CD4-positive, CD25-positive, alpha-beta regulatory T cell (primary cell): ENCODE measurements around the gene MKRN1. TPM values are rescaled to one million over a fixed set of nuclear protein-coding genes. Genes with fewer than 3 reads are reported as not detected.

ENCODE experiments used
- ATAC-seq, 2 donors: fragments of 150-1000 bp; cut with Tn5 transposase; one replicate each; pipeline ENCODE4 v1.10.0; 2021; ENCODE audit warnings: low read depth in 2 of 2, moderate number of reproducible peaks in 2 of 2, moderate library complexity in 1 of 2
- DNase-seq, 3 donors: peaks; one replicate each; pipeline versions ENCODE4 v3.0.0 to v3.0.0-alpha.2; 2012 to 2022; ENCODE audit warnings: mixed read lengths in 1 of 3
- H3K27ac ChIP-seq: one replicate; pipeline ENCODE4 v1.7.0; 2013; ENCODE audit warnings: mild to moderate bottlenecking, low read length; ENCODE audit not compliant: insufficient read depth, poor library complexity, severe bottlenecking
- H3K27me3 ChIP-seq: one replicate; pipeline ENCODE4 v1.7.0; 2013; ENCODE audit warnings: low read length; ENCODE audit not compliant: control insufficient read depth, insufficient read depth
- H3K36me3 ChIP-seq: one replicate; pipeline ENCODE4 v1.7.0; 2013; ENCODE audit warnings: mild to moderate bottlenecking, low read length, moderate library complexity; ENCODE audit not compliant: control insufficient read depth, insufficient read depth
- H3K4me1 ChIP-seq: 2 replicates; pipeline ENCODE4 v1.7.0; 2013; ENCODE audit warnings: mild to moderate bottlenecking, low read length; ENCODE audit not compliant: insufficient read depth, control insufficient read depth, poor library complexity, severe bottlenecking
- H3K4me3 ChIP-seq: one replicate; pipeline ENCODE4 v1.7.0; 2013; ENCODE audit warnings: low read depth, mild to moderate bottlenecking, low read length, moderate library complexity
- H3K9me3 ChIP-seq, 2 experiments: 1 replicate in 1 of 2; 2 replicates in 1 of 2; pipeline ENCODE4 v1.7.0; 2013; ENCODE audit warnings: low read length in 2 of 2, mild to moderate bottlenecking in 1 of 2, moderate library complexity in 1 of 2; ENCODE audit not compliant: control insufficient read depth in 2 of 2
- H3K27ac Mint-ChIP-seq, 3 donors: one replicate each; pipeline ENCODE4 v1.8.0; 2020 to 2022; ENCODE audit warnings: mild to moderate bottlenecking in 3 of 3, mixed read lengths in 3 of 3, moderate library complexity in 2 of 3
- H3K27me3 Mint-ChIP-seq: one replicate; pipeline ENCODE4 v1.8.0; 2022; ENCODE audit warnings: mild to moderate bottlenecking, mixed read lengths
- H3K36me3 Mint-ChIP-seq: one replicate; pipeline ENCODE4 v1.8.0; 2020; ENCODE audit warnings: mixed read lengths
- H3K4me1 Mint-ChIP-seq, 4 donors: one replicate each; pipeline ENCODE4 v1.8.0; 2020 to 2022; ENCODE audit warnings: mixed read lengths in 4 of 4, mild to moderate bottlenecking in 1 of 4
- H3K4me3 Mint-ChIP-seq, 4 donors: one replicate each; pipeline ENCODE4 v1.8.0; 2020 to 2022; ENCODE audit warnings: mild to moderate bottlenecking in 4 of 4, mixed read lengths in 4 of 4, moderate library complexity in 3 of 4
- H3K9me3 Mint-ChIP-seq, 7 donors: one replicate each; pipeline ENCODE4 v1.8.0; 2020 to 2022; ENCODE audit warnings: mixed read lengths in 7 of 7, mild to moderate bottlenecking in 3 of 7, moderate library complexity in 2 of 7
- polyA plus RNA-seq, 4 donors: library from polyadenylated mRNA; unstranded; fragments of 300-500 nt; fragmentation: Illumina TruSeq; gene quantifications; one replicate each; pipeline ENCODE4 v1.2.3, GENCODE V29; 2021
- total RNA-seq: library from RNA; stranded (reverse); gene quantifications from one replicate; pipeline ENCODE4 v1.2.3, GENCODE V29; 2022

Gene MKRN1
- total and polyA plus RNA-seq, 5 donors from 2014 or later, result 127 to 166 (median 152) TPM

GRCh38 chr7:140497241-140497769 lies 18.0 kb upstream of the MKRN1 start:
- H3K4me1 ChIP-seq, result no peaks in the 10 kb centered on the region
- DNase-seq (no peak), ATAC-seq (no peak)
- no peak overlapping the region for H3K4me3 ChIP-seq
- Mint-ChIP-seq H3K27me3 (peaks cover 5% of the 10 kb centered on the region), H3K36me3 (no peaks in the 10 kb centered on the region), H3K27ac (no peak overlapping the region), H3K9me3 (no peaks in the 10 kb centered on the region), H3K4me1 (peaks cover 0 to 6% (median 2%) of the 10 kb centered on the region in 4 donors), H3K4me3 (no peak overlapping the region)
- H3K9me3 ChIP-seq, result no peaks in the 10 kb centered on the region
- H3K27me3 ChIP-seq, result no peaks in the 10 kb centered on the region
- no peak overlapping the region for H3K27ac ChIP-seq
- no peaks in the 10 kb centered on the region for H3K36me3 ChIP-seq

- no peak for DNase-seq
- Histone ChIP-seq H3K27ac (no peak overlapping the region), H3K27me3 (no peaks in the 10 kb centered on the region), H3K4me1 (no peaks in the 10 kb centered on the region), H3K36me3 (no peaks in the 10 kb centered on the region), H3K4me3 (no peak overlapping the region), H3K9me3 (no peaks in the 10 kb centered on the region)
- Mint-ChIP-seq H3K4me3 (no peak overlapping the region), H3K36me3 (no peaks in the 10 kb centered on the region), H3K27me3 (peaks cover 5% of the 10 kb centered on the region), H3K9me3 (no peaks in the 10 kb centered on the region), H3K4me1 (peaks cover 0 to 6% (median 2%) of the 10 kb centered on the region in 4 donors), H3K27ac (no peak overlapping the region)
- no peak for ATAC-seq
Observed at GRCh38 chr7:140495514-140496097, 16.3 kb upstream of the MKRN1 start.

- DNase-seq, result no peak
- no peak for ATAC-seq
Observed at GRCh38 chr7:140494867-140495266, 15.6 kb upstream of the MKRN1 start.

GRCh38 chr7:140489026-140489359 lies 9.7 kb upstream of the MKRN1 start:
- Mint-ChIP-seq H3K36me3 (no peaks in the 10 kb centered on the region), H3K4me3 (no peak overlapping the region), H3K9me3 (no peaks in the 10 kb centered on the region), H3K27ac (no peak overlapping the region), H3K27me3 (peaks cover 12% of the 10 kb centered on the region), H3K4me1 (peaks cover 0 to 6% (median 2%) of the 10 kb centered on the region in 4 donors)
- no peak overlapping the region for H3K27ac ChIP-seq
- H3K27me3 ChIP-seq, result no peaks in the 10 kb centered on the region
- DNase-seq (no peak), ATAC-seq (no peak)
- H3K36me3 ChIP-seq, result no peaks in the 10 kb centered on the region
- H3K4me1 ChIP-seq, result no peaks in the 10 kb centered on the region
- H3K9me3 ChIP-seq, result no peaks in the 10 kb centered on the region
- no peak overlapping the region for H3K4me3 ChIP-seq

More at GRCh38 chr7:140494867-140495266, 15.6 kb upstream of the MKRN1 start:
- H3K9me3 Mint-ChIP-seq, result no peaks in the 10 kb centered on the region
- H3K27me3 Mint-ChIP-seq, result peaks cover 5% of the 10 kb centered on the region
- no peak overlapping the region for H3K27ac ChIP-seq
- H3K4me1 Mint-ChIP-seq, result peaks cover 0 to 6% (median 2%) of the 10 kb centered on the region in 4 donors
- H3K36me3 ChIP-seq, result no peaks in the 10 kb centered on the region
- no peaks in the 10 kb centered on the region for H3K36me3 Mint-ChIP-seq
- H3K9me3 ChIP-seq, result no peaks in the 10 kb centered on the region
- H3K27me3 ChIP-seq, result no peaks in the 10 kb centered on the region
- H3K27ac Mint-ChIP-seq, result no peak overlapping the region
- H3K4me3 ChIP-seq, result no peak overlapping the region
- no peaks in the 10 kb centered on the region for H3K4me1 ChIP-seq
- no peak overlapping the region for H3K4me3 Mint-ChIP-seq

GRCh38 chr7:140485500-140486265 lies 6.4 kb upstream of the MKRN1 start:
- no peaks in the 10 kb centered on the region for H3K36me3 ChIP-seq

GRCh38 chr7:140484951-140485499 lies 5.7 kb upstream of the MKRN1 start:
- Mint-ChIP-seq H3K36me3 (no peaks in the 10 kb centered on the region), H3K27ac (peak overlapping the region in 1 of 3 donors; percentile 41)
- no peak for ATAC-seq

More at GRCh38 chr7:140485500-140486265, 6.4 kb upstream of the MKRN1 start:
- H3K4me3 ChIP-seq, result no peak overlapping the region
- no peak for ATAC-seq
- no peaks in the 10 kb centered on the region for H3K9me3 ChIP-seq
- peaks cover 7% of the 10 kb centered on the region for H3K27me3 Mint-ChIP-seq
- no peaks in the 10 kb centered on the region for H3K4me1 ChIP-seq
- DNase-seq, result peak in 1 of 3 donors; percentile 12
- H3K27ac Mint-ChIP-seq, result peak overlapping the region in 1 of 3 donors; percentile 41
- no peaks in the 10 kb centered on the region for H3K4me1 Mint-ChIP-seq
- no peaks in the 10 kb centered on the region for H3K9me3 Mint-ChIP-seq
- H3K27me3 ChIP-seq, result no peaks in the 10 kb centered on the region
- H3K4me3 Mint-ChIP-seq, result no peak overlapping the region
- no peaks in the 10 kb centered on the region for H3K36me3 Mint-ChIP-seq
- no peak overlapping the region for H3K27ac ChIP-seq

GRCh38 chr7:140484479-140484878 lies 5.2 kb upstream of the MKRN1 start:
- Histone ChIP-seq H3K9me3 (no peaks in the 10 kb centered on the region), H3K27ac (no peak overlapping the region), H3K4me1 (peaks cover 4% of the 10 kb centered on the region), H3K4me3 (no peak overlapping the region), H3K27me3 (no peaks in the 10 kb centered on the region), H3K36me3 (no peaks in the 10 kb centered on the region)
- ATAC-seq, result no peak
- DNase-seq, result no peak
- H3K36me3 Mint-ChIP-seq, result no peaks in the 10 kb centered on the region
- no peak overlapping the region for H3K27ac Mint-ChIP-seq
- peaks cover 7% of the 10 kb centered on the region for H3K27me3 Mint-ChIP-seq
- H3K4me1 Mint-ChIP-seq, result peaks cover 0 to 5% (median 1%) of the 10 kb centered on the region in 4 donors
- no peaks in the 10 kb centered on the region for H3K9me3 Mint-ChIP-seq
- peak overlapping the region in 1 of 4 donors; percentile 15 for H3K4me3 Mint-ChIP-seq

More at GRCh38 chr7:140484951-140485499, 5.7 kb upstream of the MKRN1 start:
- no peak overlapping the region for H3K4me3 ChIP-seq
- no peaks in the 10 kb centered on the region for H3K27me3 ChIP-seq
- H3K36me3 ChIP-seq, result no peaks in the 10 kb centered on the region
- H3K4me3 Mint-ChIP-seq, result peak overlapping the region in 1 of 4 donors; percentile 15
- H3K9me3 ChIP-seq, result no peaks in the 10 kb centered on the region
- no peaks in the 10 kb centered on the region for H3K9me3 Mint-ChIP-seq
- no peaks in the 10 kb centered on the region for H3K4me1 ChIP-seq
- H3K4me1 Mint-ChIP-seq, result no peaks in the 10 kb centered on the region
- no peak for DNase-seq
- no peak overlapping the region for H3K27ac ChIP-seq
- H3K27me3 Mint-ChIP-seq, result peaks cover 7% of the 10 kb centered on the region
